Astrocyte (in vitro differentiated cells and primary cell): ENCODE data around the gene ALLC.

ENCODE experiments used
- CTCF ChIP-seq: IDR thresholded peaks from 2 replicates; pipeline ENCODE4 v1.5.1; 2011; ENCODE audit warnings: low read depth, mild to moderate bottlenecking, inconsistent platforms, low read length, moderate library complexity; ENCODE audit not compliant: insufficient read depth
- EZH2 ChIP-seq: IDR thresholded peaks from 2 replicates; pipeline ENCODE4 v1.6.1; 2012; ENCODE audit warnings: mild to moderate bottlenecking, low read length, inconsistent platforms; ENCODE audit not compliant: insufficient read depth

GRCh38 chr2:3703757-3704355, 45.9 kb downstream of the ALLC start:
- no peak for TF ChIP-seq CTCF
- peak; percentile 51 for TF ChIP-seq EZH2
